ENCODE data around the gene BABAM2.

BABAM2 gene

GRCh38 chr2:27890146-27890923, at the start of gene BABAM2, which contains the start of gene RBKS (continued):
- TF ChIP-seq IKZF3 (tag by site-specific recombination; IDR thresholded peaks at IDR 0.05), result no peak
- peak; percentile 42; the same call in 1 of the 2 replicates for TF ChIP-seq ZNF24 (tag by site-specific recombination; IDR thresholded peaks at IDR 0.05)
- no peak for TF ChIP-seq ZNF114 (tag by site-specific recombination; IDR thresholded peaks at IDR 0.05)
- TF ChIP-seq KLF10 (tag by site-specific recombination; IDR thresholded peaks at IDR 0.05), result peak; percentile 9; the same call in 1 of the 2 replicates
- TF ChIP-seq ZNF404 (tag by site-specific recombination; IDR thresholded peaks at IDR 0.05), result no peak
- TF ChIP-seq ZNF707 (tag by site-specific recombination; IDR thresholded peaks at IDR 0.05), result no peak
- TF ChIP-seq ZNF23 (tag by site-specific recombination; IDR thresholded peaks at IDR 0.05; ENCODE audit: borderline replicate concordance), result no peak
- TF ChIP-seq ZNF302 (tag by site-specific recombination; IDR thresholded peaks at IDR 0.05; ENCODE audit: low read depth), result no peak
- TF ChIP-seq ZNF394 (tag by site-specific recombination; IDR thresholded peaks at IDR 0.05; ENCODE audit: borderline replicate concordance), result no peak
- TF ChIP-seq ZNF132 (tag by site-specific recombination; IDR thresholded peaks at IDR 0.05; ENCODE audit: borderline replicate concordance), result no peak
- no peak for TF ChIP-seq ZNF549 (tag by site-specific recombination; IDR thresholded peaks at IDR 0.05)
- no peak for TF ChIP-seq ZNF416 (tag by site-specific recombination; IDR thresholded peaks at IDR 0.05)
- no peak for TF ChIP-seq ZNF596 (tag by site-specific recombination; IDR thresholded peaks at IDR 0.05)
- TF ChIP-seq ZNF670 (tag by site-specific recombination; IDR thresholded peaks at IDR 0.05; ENCODE audit: low read depth), result no peak
- TF ChIP-seq HOXD13 (CRISPR knock-in tag; IDR thresholded peaks at IDR 0.05; ENCODE audit: borderline replicate concordance), result no peak
- TF ChIP-seq ZNF843 (tag by site-specific recombination; IDR thresholded peaks at IDR 0.05), result no peak
- TF ChIP-seq ZNF239 (tag by site-specific recombination; IDR thresholded peaks at IDR 0.05), result no peak
- no peak for TF ChIP-seq ZNF449 (tag by site-specific recombination; IDR thresholded peaks at IDR 0.05)
- no peak for TF ChIP-seq ZSCAN16 (tag by site-specific recombination; IDR thresholded peaks at IDR 0.05)
- TF ChIP-seq ZNF701 (tag by site-specific recombination; IDR thresholded peaks at IDR 0.05), result no peak
- TF ChIP-seq ZNF514 (tag by site-specific recombination; IDR thresholded peaks at IDR 0.05), result no peak
- TF ChIP-seq SP3 (tag by site-specific recombination; IDR thresholded peaks at IDR 0.05), result peak; percentile 55
- TF ChIP-seq ZNF221 (tag by site-specific recombination; IDR thresholded peaks at IDR 0.05; ENCODE audit: borderline replicate concordance), result no peak
- TF ChIP-seq YY2 (tag by site-specific recombination; IDR thresholded peaks at IDR 0.05), result no peak
- no peak for TF ChIP-seq AEBP2 (tag by site-specific recombination; IDR thresholded peaks at IDR 0.05; ENCODE audit: borderline replicate concordance)
- no peak for TF ChIP-seq ZNF184 (tag by site-specific recombination; IDR thresholded peaks at IDR 0.05)
- no peak for TF ChIP-seq GLI2 (tag by site-specific recombination; IDR thresholded peaks at IDR 0.05; ENCODE audit: borderline replicate concordance, low read depth)
- TF ChIP-seq ZNF501 (tag by site-specific recombination; IDR thresholded peaks at IDR 0.05), result peak; percentile 87; the same call in 1 of the 2 replicates
- TF ChIP-seq ZNF426 (tag by site-specific recombination; IDR thresholded peaks at IDR 0.05), result no peak
- TF ChIP-seq ZBTB1 (tag by site-specific recombination; IDR thresholded peaks at IDR 0.05), result 0 out of 2 replicates have a peak, but pooled peaks have one; percentile 22
- TF ChIP-seq ZBTB17 (tag by site-specific recombination; IDR thresholded peaks at IDR 0.05), result peak; percentile 88
- TF ChIP-seq RBAK (tag by site-specific recombination; IDR thresholded peaks at IDR 0.05), result no peak
- TF ChIP-seq ZNF561 (tag by site-specific recombination; IDR thresholded peaks at IDR 0.05; ENCODE audit: borderline replicate concordance), result no peak
- no peak for TF ChIP-seq ZNF202 (tag by site-specific recombination; IDR thresholded peaks at IDR 0.05; ENCODE audit: borderline replicate concordance)
- TF ChIP-seq ZNF155 (tag by site-specific recombination; IDR thresholded peaks at IDR 0.05), result no peak
- 0 out of 2 replicates have a peak, but pooled peaks have one; percentile 35 for TF ChIP-seq YY1 (tag by site-specific recombination; IDR thresholded peaks at IDR 0.05)
- no peak for TF ChIP-seq PRDM1 (tag by site-specific recombination; IDR thresholded peaks at IDR 0.05)
- TF ChIP-seq ZNF19 (tag by site-specific recombination; IDR thresholded peaks at IDR 0.05; ENCODE audit: low read depth), result no peak
- no peak for TF ChIP-seq ZSCAN30 (tag by site-specific recombination; IDR thresholded peaks at IDR 0.05)
- no peak for TF ChIP-seq ZNF16 (tag by site-specific recombination; IDR thresholded peaks at IDR 0.05; ENCODE audit: low read depth)
